ENCODE results near the gene WWOX. TPM values are rescaled to one million over a fixed set of nuclear protein-coding genes. Genes with fewer than 3 reads are reported as not detected.

The WWOX gene
- polyA plus RNA-seq, 2 of the 4 experiments (the other 2 are of a cell fraction) = 16.0 to 17.2 TPM

DNA sequence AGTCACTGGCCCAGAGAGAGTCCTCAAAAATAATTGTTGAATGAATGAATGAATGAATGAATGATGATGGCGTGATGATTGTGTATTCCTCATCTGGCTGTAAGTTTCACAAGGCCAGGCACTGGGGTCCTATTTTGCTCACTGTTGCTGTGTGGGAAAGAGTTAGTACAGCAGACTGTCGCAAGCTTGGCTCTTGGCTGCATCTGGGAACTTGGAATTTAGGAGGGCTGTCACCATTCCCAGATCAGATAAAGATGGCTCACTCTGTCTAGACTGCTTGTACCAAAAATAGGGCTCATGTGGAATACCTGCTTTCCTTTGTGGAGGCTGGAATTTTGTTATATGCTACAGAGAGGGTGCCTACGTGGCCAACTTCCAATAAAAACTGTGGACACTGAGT lies 530.6 kb downstream of the WWOX start:
- FAIRE-seq (no peak), DNase-seq (ENCODE audit: low read depth in 1 of 2, low spot score in 1 of 2) (no peak), ATAC-seq (no peak)
- POLR2A ChIA-PET = no interaction called here
- TF ChIP-seq ZFP36 (IDR thresholded peaks at IDR 0.05; ENCODE audit: borderline replicate concordance, partially characterized antibody) = no peak
- no peak for TF ChIP-seq JUN (IDR thresholded peaks at IDR 0.05)
- TF ChIP-seq, protein P1, sequence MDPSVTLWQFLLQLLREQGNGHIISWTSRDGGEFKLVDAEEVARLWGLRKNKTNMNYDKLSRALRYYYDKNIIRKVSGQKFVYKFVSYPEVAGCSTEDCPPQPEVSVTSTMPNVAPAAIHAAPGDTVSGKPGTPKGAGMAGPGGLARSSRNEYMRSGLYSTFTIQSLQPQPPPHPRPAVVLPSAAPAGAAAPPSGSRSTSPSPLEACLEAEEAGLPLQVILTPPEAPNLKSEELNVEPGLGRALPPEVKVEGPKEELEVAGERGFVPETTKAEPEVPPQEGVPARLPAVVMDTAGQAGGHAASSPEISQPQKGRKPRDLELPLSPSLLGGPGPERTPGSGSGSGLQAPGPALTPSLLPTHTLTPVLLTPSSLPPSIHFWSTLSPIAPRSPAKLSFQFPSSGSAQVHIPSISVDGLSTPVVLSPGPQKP (IDR thresholded peaks at IDR 0.05; ENCODE audit: low read depth, low read length) = no peak
- TF ChIP-seq ESRRA (IDR thresholded peaks at IDR 0.05; ENCODE audit: borderline replicate concordance, low read length) = no peak
- TF ChIP-seq MAZ (IDR thresholded peaks at IDR 0.05; ENCODE audit: borderline replicate concordance, low read depth, low read length) = no peak
- TF ChIP-seq HOXB5 (CRISPR knock-in tag; IDR thresholded peaks at IDR 0.05) = no peak
- TF ChIP-seq SREBF2 (IDR thresholded peaks at IDR 0.05) = no peak
- TF ChIP-seq POLR2AphosphoS2 (conservative IDR thresholded peaks at IDR 0.05; ENCODE audit: low read length) = no peak
- TF ChIP-seq EHF (CRISPR knock-in tag; IDR thresholded peaks at IDR 0.05) = no peak
- TF ChIP-seq HEYL (CRISPR knock-in tag; IDR thresholded peaks at IDR 0.05) = no peak
- TF ChIP-seq HOXB13 (CRISPR knock-in tag; IDR thresholded peaks at IDR 0.05; ENCODE audit: low read depth) = no peak
- TF ChIP-seq SMC3 (IDR thresholded peaks at IDR 0.05) = no peak
- TF ChIP-seq, protein P2, sequence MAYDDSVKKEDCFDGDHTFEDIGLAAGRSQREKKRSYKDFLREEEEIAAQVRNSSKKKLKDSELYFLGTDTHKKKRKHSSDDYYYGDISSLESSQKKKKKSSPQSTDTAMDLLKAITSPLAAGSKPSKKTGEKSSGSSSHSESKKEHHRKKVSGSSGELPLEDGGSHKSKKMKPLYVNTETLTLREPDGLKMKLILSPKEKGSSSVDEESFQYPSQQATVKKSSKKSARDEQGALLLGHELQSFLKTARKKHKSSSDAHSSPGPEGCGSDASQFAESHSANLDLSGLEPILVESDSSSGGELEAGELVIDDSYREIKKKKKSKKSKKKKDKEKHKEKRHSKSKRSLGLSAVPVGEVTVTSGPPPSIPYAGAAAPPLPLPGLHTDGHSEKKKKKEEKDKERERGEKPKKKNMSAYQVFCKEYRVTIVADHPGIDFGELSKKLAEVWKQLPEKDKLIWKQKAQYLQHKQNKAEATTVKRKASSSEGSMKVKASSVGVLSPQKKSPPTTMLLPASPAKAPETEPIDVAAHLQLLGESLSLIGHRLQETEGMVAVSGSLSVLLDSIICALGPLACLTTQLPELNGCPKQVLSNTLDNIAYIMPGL (CRISPR knock-in tag; IDR thresholded peaks at IDR 0.05; ENCODE audit: borderline replicate concordance) = no peak
- TF ChIP-seq GATA3 (IDR thresholded peaks at IDR 0.05; ENCODE audit: borderline replicate concordance) = no peak
- no peak for TF ChIP-seq CHD4 (IDR thresholded peaks at IDR 0.05; ENCODE audit: borderline replicate concordance)
- WGBS (ENCODE audit: missing lambda C conversion rate) = 52% methylated on average over 3 of the region's 3 CpGs
- Histone ChIP-seq H3K4me1 (no peaks in the 10 kb centered on the region), H3K9me3 (peaks cover 16% of the 10 kb centered on the region), H3K27ac (no peak overlapping the region), H3K4me2 (no peak overlapping the region), H3K4me3 (no peak overlapping the region)
- CTCF ChIA-PET = no interaction called here

DNA sequence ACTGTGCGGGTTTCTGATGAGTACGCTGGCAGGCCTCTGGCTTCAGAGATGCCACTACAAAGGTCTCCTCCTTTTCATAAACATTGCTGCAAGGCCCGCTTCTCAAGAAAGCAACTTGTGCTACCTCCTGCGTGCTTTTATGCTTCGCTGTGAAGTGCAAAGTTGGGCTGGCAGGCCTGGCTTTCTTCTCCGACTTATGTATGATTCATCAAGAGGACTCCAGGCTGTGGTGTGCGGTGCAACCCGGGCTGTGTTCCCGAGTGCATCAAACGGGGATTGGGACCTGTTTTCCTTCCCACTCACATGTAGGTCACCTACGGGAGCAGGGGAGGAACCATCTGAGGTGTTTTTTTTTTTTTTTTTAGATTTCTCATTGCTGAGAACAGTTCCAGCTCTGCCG lies 534.1 kb downstream of the WWOX start:
- Histone ChIP-seq H3K9me3 (peaks cover 16% of the 10 kb centered on the region), H3K4me2 (no peak overlapping the region), H3K4me3 (no peak overlapping the region), H3K4me1 (no peaks in the 10 kb centered on the region), H3K27ac (no peak overlapping the region)
- ATAC-seq (no peak), FAIRE-seq (no peak), DNase-seq (ENCODE audit: low read depth in 1 of 2, low spot score in 1 of 2) (no peak)
- ChIA-PET CTCF (no interaction called here), POLR2A (no interaction called here)
- WGBS (ENCODE audit: missing lambda C conversion rate) = 48% methylated on average over 12 of the region's 12 CpGs
- TF ChIP-seq POLR2A (IDR thresholded peaks at IDR 0.05; ENCODE audit: low read length) (no peak), RFX5 (IDR thresholded peaks at IDR 0.05) (no peak), HOXB13 (CRISPR knock-in tag; IDR thresholded peaks at IDR 0.05; ENCODE audit: low read depth) (no peak), FOXS1 (CRISPR knock-in tag; IDR thresholded peaks at IDR 0.05) (no peak), CHD4 (IDR thresholded peaks at IDR 0.05; ENCODE audit: borderline replicate concordance) (no peak), HDAC2 (IDR thresholded peaks at IDR 0.05) (no peak), KDM1A (IDR thresholded peaks at IDR 0.05; ENCODE audit: low read depth) (no peak), ESRRA (IDR thresholded peaks at IDR 0.05; ENCODE audit: borderline replicate concordance, low read length) (no peak), ZFP36 (IDR thresholded peaks at IDR 0.05; ENCODE audit: borderline replicate concordance, partially characterized antibody) (no peak), EHF (CRISPR knock-in tag; IDR thresholded peaks at IDR 0.05) (no peak), CBX8 (IDR thresholded peaks at IDR 0.05) (no peak), PHF8 (IDR thresholded peaks at IDR 0.05; ENCODE audit: borderline replicate concordance, low read depth) (no peak)
- TF ChIP-seq, protein P3, sequence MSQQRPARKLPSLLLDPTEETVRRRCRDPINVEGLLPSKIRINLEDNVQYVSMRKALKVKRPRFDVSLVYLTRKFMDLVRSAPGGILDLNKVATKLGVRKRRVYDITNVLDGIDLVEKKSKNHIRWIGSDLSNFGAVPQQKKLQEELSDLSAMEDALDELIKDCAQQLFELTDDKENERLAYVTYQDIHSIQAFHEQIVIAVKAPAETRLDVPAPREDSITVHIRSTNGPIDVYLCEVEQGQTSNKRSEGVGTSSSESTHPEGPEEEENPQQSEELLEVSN (IDR thresholded peaks at IDR 0.05; ENCODE audit: borderline replicate concordance, low read depth) = no peak
- TF ChIP-seq, protein P4, sequence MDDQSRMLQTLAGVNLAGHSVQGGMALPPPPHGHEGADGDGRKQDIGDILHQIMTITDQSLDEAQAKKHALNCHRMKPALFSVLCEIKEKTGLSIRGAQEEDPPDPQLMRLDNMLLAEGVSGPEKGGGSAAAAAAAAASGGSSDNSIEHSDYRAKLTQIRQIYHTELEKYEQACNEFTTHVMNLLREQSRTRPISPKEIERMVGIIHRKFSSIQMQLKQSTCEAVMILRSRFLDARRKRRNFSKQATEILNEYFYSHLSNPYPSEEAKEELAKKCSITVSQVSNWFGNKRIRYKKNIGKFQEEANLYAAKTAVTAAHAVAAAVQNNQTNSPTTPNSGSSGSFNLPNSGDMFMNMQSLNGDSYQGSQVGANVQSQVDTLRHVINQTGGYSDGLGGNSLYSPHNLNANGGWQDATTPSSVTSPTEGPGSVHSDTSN (IDR thresholded peaks at IDR 0.05) = no peak
- TF ChIP-seq, protein P5, sequence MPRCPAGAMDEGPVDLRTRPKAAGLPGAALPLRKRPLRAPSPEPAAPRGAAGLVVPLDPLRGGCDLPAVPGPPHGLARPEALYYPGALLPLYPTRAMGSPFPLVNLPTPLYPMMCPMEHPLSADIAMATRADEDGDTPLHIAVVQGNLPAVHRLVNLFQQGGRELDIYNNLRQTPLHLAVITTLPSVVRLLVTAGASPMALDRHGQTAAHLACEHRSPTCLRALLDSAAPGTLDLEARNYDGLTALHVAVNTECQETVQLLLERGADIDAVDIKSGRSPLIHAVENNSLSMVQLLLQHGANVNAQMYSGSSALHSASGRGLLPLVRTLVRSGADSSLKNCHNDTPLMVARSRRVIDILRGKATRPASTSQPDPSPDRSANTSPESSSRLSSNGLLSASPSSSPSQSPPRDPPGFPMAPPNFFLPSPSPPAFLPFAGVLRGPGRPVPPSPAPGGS (IDR thresholded peaks at IDR 0.05) = no peak
